Tibial nerve (tissue), 4 donors: ENCODE results near the gene RHAG.

ENCODE experiments used
- CTCF ChIP-seq, 5 experiments: fragments of 200-600 bp in 3 of 5; fragments of 450-650 bp in 2 of 5; sonication (generic) in 3 of 5; IDR thresholded peaks; one replicate each; pipeline ENCODE4 v1.5.1; 2016 to 2019; ENCODE audit warnings: antibody characterized with exemption in 5 of 5, mild to moderate bottlenecking in 3 of 5, moderate library complexity in 2 of 5
- EP300 ChIP-seq, 2 donors: sonication (generic); formaldehyde crosslinking; IDR thresholded peaks; one replicate each; pipeline ENCODE4 v1.6.1; 2017; ENCODE audit warnings: antibody characterized with exemption in 2 of 2, mild to moderate bottlenecking in 1 of 2
- POLR2A ChIP-seq, 2 donors: fragments of 450-650 bp; IDR thresholded peaks; one replicate each; pipeline ENCODE4 v1.6.1; 2017; ENCODE audit warnings: antibody characterized with exemption in 2 of 2, mild to moderate bottlenecking in 2 of 2, moderate library complexity in 2 of 2

- no peak for TF ChIP-seq CTCF (IDR thresholded peaks at IDR 0.05)
- no peak for TF ChIP-seq EP300 (IDR thresholded peaks at IDR 0.05)
- TF ChIP-seq POLR2A (IDR thresholded peaks at IDR 0.05) = no peak
Observed at GRCh38 chr6:49635480-49635879, 1.2 kb downstream of the RHAG start.
